HL-60 (cell line): ENCODE measurements around the gene DIP2C.

Experiments used
- DNase-seq, 2 experiments: peaks; one replicate each; pipeline ENCODE4 v3.0.0-alpha.2; 2010 to 2020; ENCODE audit warnings: low read depth in 1 of 2, low spot score in 1 of 2
- H3K27ac ChIP-seq: fragments of 250-450 bp; sonication (Bioruptor Pico); replicated peaks from 2 replicates; pipeline ENCODE4 v1.5.1; 2020; ENCODE audit warnings: mild to moderate bottlenecking, moderate library complexity
- H3K27me3 ChIP-seq: fragments of 250-450 bp; sonication (Bioruptor Pico); 2 replicates; pipeline ENCODE4 v1.5.1; 2021; ENCODE audit warnings: mild to moderate bottlenecking, moderate library complexity; ENCODE audit not compliant: insufficient read depth, poor library complexity, severe bottlenecking
- H3K4me3 ChIP-seq: replicated peaks from 2 replicates; pipeline ENCODE4 v1.5.1; 2011; ENCODE audit warnings: mild to moderate bottlenecking, control low read depth, low read length; ENCODE audit not compliant: insufficient read depth
- CTCF ChIP-seq: IDR thresholded peaks from one replicate; pipeline ENCODE4 v1.5.1; 2011; ENCODE audit warnings: low read length, control low read depth, inconsistent platforms; ENCODE audit not compliant: insufficient read depth
- GABPA ChIP-seq: IDR thresholded peaks from 2 replicates; pipeline ENCODE4 v1.6.1; 2012; ENCODE audit warnings: low read depth
- POLR2AphosphoS5 ChIP-seq: IDR thresholded peaks from 2 replicates; pipeline ENCODE4 v1.6.1; 2012; ENCODE audit warnings: low read depth
- SPI1 ChIP-seq: IDR thresholded peaks from 2 replicates; pipeline ENCODE4 v1.6.1; 2012; ENCODE audit warnings: low read depth, mild to moderate bottlenecking, borderline replicate concordance
- TF ChIP-seq, protein P1 (sequence below): IDR thresholded peaks from 2 replicates; pipeline ENCODE4 v1.6.1; 2012; ENCODE audit warnings: low read depth; ENCODE audit not compliant: insufficient replicate concordance

The DIP2C gene

GRCh38 chr10:661597-662222, 27.8 kb downstream of the DIP2C start:
- no peak for DNase-seq
- Histone ChIP-seq H3K27me3 (no peaks in the 10 kb centered on the region), H3K4me3 (no peak overlapping the region), H3K27ac (no peak overlapping the region)
- no peak for TF ChIP-seq SPI1
- no peak for TF ChIP-seq CTCF
- TF ChIP-seq GABPA, result no peak
- TF ChIP-seq POLR2AphosphoS5, result no peak
- TF ChIP-seq, protein P1, sequence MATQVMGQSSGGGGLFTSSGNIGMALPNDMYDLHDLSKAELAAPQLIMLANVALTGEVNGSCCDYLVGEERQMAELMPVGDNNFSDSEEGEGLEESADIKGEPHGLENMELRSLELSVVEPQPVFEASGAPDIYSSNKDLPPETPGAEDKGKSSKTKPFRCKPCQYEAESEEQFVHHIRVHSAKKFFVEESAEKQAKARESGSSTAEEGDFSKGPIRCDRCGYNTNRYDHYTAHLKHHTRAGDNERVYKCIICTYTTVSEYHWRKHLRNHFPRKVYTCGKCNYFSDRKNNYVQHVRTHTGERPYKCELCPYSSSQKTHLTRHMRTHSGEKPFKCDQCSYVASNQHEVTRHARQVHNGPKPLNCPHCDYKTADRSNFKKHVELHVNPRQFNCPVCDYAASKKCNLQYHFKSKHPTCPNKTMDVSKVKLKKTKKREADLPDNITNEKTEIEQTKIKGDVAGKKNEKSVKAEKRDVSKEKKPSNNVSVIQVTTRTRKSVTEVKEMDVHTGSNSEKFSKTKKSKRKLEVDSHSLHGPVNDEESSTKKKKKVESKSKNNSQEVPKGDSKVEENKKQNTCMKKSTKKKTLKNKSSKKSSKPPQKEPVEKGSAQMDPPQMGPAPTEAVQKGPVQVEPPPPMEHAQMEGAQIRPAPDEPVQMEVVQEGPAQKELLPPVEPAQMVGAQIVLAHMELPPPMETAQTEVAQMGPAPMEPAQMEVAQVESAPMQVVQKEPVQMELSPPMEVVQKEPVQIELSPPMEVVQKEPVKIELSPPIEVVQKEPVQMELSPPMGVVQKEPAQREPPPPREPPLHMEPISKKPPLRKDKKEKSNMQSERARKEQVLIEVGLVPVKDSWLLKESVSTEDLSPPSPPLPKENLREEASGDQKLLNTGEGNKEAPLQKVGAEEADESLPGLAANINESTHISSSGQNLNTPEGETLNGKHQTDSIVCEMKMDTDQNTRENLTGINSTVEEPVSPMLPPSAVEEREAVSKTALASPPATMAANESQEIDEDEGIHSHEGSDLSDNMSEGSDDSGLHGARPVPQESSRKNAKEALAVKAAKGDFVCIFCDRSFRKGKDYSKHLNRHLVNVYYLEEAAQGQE, result no peak

GRCh38 chr10:660970-661596, 28.4 kb downstream of the DIP2C start:
- no peak overlapping the region for H3K27ac ChIP-seq
- no peak for DNase-seq
- no peak overlapping the region for H3K4me3 ChIP-seq
- no peaks in the 10 kb centered on the region for H3K27me3 ChIP-seq
- TF ChIP-seq GABPA (no peak), SPI1 (no peak), POLR2AphosphoS5 (no peak), CTCF (no peak)
- TF ChIP-seq, protein P1, result no peak

- TF ChIP-seq POLR2AphosphoS5 (no peak), GABPA (no peak), SPI1 (no peak), CTCF (no peak)
- TF ChIP-seq, protein P1, result no peak
- no peak for DNase-seq
- Histone ChIP-seq H3K27ac (no peak overlapping the region), H3K4me3 (no peak overlapping the region), H3K27me3 (no peaks in the 10 kb centered on the region)
These were observed 29.0 kb downstream of the DIP2C start for GRCh38 chr10:660413-660969.
